GM23338 (cell line): Measurements from ENCODE around the gene ZNF592. TPM values are rescaled to one million over a fixed set of nuclear protein-coding genes. Genes with fewer than 3 reads are reported as not detected.

Experiments
- ATAC-seq: fragments of 200-7000 bp; cut with Tn5 transposase; 3 replicates; pipeline ENCODE4 v1.9.1; 2020
- DNase-seq: peaks from one replicate; pipeline ENCODE4 v3.0.0-alpha.2; 2015; ENCODE audit warnings: low spot score
- H2AFZ ChIP-seq: fragments of 200-600 bp; sonication (generic); 2 replicates; pipeline ENCODE4 v1.8.0; 2016; ENCODE audit warnings: antibody characterized with exemption, mild to moderate bottlenecking, moderate library complexity
- H3F3A ChIP-seq: fragments of 200-600 bp; sonication (generic); replicated peaks from 2 replicates; pipeline ENCODE4 v1.8.0; 2017; ENCODE audit warnings: antibody characterized with exemption, mixed run types, low read depth
- H3K27ac ChIP-seq: fragments of 200-600 bp; sonication (generic); 2 replicates; pipeline ENCODE4 v1.6.1; 2016; ENCODE audit warnings: low read depth
- H3K27me3 ChIP-seq: fragments of 200-600 bp; sonication (generic); 2 replicates; pipeline ENCODE4 v1.8.0; 2016; ENCODE audit warnings: mild to moderate bottlenecking, mixed run types, moderate library complexity; ENCODE audit not compliant: insufficient read depth
- H3K36me3 ChIP-seq: fragments of 200-600 bp; sonication (generic); 2 replicates; pipeline ENCODE4 v1.8.0; 2016; ENCODE audit warnings: mild to moderate bottlenecking; ENCODE audit not compliant: insufficient read depth
- H3K4me1 ChIP-seq: fragments of 200-600 bp; sonication (generic); 2 replicates; pipeline ENCODE4 v1.8.0; 2016; ENCODE audit warnings: mild to moderate bottlenecking, moderate library complexity; ENCODE audit not compliant: insufficient read depth
- H3K4me2 ChIP-seq: fragments of 200-600 bp; sonication (generic); 2 replicates; pipeline ENCODE4 v1.7.1; 2017; ENCODE audit warnings: mixed run types
- H3K4me3 ChIP-seq: fragments of 200-600 bp; sonication (generic); 2 replicates; pipeline ENCODE4 v1.6.1; 2016; ENCODE audit warnings: mixed run types
- H3K79me2 ChIP-seq: fragments of 200-600 bp; sonication (generic); replicated peaks from 2 replicates; pipeline ENCODE4 v1.8.0; 2017; ENCODE audit warnings: mild to moderate bottlenecking; ENCODE audit not compliant: insufficient read depth
- H3K9me2 ChIP-seq: fragments of 200-600 bp; sonication (generic); 2 replicates; pipeline ENCODE4 v1.8.0; 2017; ENCODE audit not compliant: insufficient read depth
- H4K20me1 ChIP-seq: fragments of 200-600 bp; sonication (generic); replicated peaks from 2 replicates; pipeline ENCODE4 v1.8.0; 2017; ENCODE audit warnings: mild to moderate bottlenecking; ENCODE audit not compliant: insufficient read depth
- H3K27ac Mint-ChIP-seq: 2 replicates; pipeline ENCODE4 v1.8.0; 2020; ENCODE audit warnings: inconsistent platforms, mild to moderate bottlenecking, moderate library complexity, mixed read lengths
- H3K27me3 Mint-ChIP-seq: 3 replicates; pipeline ENCODE4 v1.8.0; 2022; ENCODE audit warnings: low read depth, mild to moderate bottlenecking, moderate library complexity, mixed read lengths, inconsistent platforms; ENCODE audit not compliant: insufficient read depth, poor library complexity
- H3K36me3 Mint-ChIP-seq: 3 replicates; pipeline ENCODE4 v1.8.0; 2021; ENCODE audit warnings: low read depth, mild to moderate bottlenecking, inconsistent platforms, moderate library complexity, mixed read lengths
- H3K4me1 Mint-ChIP-seq: 3 replicates; pipeline ENCODE4 v1.8.0; 2020; ENCODE audit warnings: mild to moderate bottlenecking, inconsistent platforms, mixed read lengths
- H3K4me3 Mint-ChIP-seq: 3 replicates; pipeline ENCODE4 v1.8.0; 2021; ENCODE audit warnings: moderate library complexity, mild to moderate bottlenecking, inconsistent platforms, mixed read lengths
- H3K9me3 Mint-ChIP-seq: 3 replicates; pipeline ENCODE4 v1.8.0; 2020; ENCODE audit warnings: moderate library complexity, mild to moderate bottlenecking, inconsistent platforms, mixed read lengths
- CREB1 ChIP-seq: fragments of 250-450 bp; sonication (Bioruptor Pico); IDR thresholded peaks from 2 replicates; pipeline ENCODE4 v1.5.0; 2020; ENCODE audit warnings: low read depth, mild to moderate bottlenecking, moderate library complexity
- CTCF ChIP-seq, 2 experiments: fragments of 200-600 bp in 1 of 2; sonication (generic) in 1 of 2; conservative IDR thresholded peaks; 2 replicates each; pipeline versions ENCODE4 v1.5.1 to v1.6.1; 2016 to 2017; ENCODE audit warnings: antibody characterized with exemption in 2 of 2, low read depth in 2 of 2, mild to moderate bottlenecking in 2 of 2, moderate library complexity in 1 of 2
- ETS1 ChIP-seq: IDR thresholded peaks from 2 replicates; pipeline ENCODE4 v1.6.1; 2016; ENCODE audit warnings: antibody characterized with exemption
- EZH2 ChIP-seq: fragments of 200-600 bp; sonication (generic); IDR thresholded peaks from one replicate; pipeline ENCODE4 v1.8.0; 2017; ENCODE audit warnings: antibody characterized with exemption, mild to moderate bottlenecking, low read depth; ENCODE audit not compliant: unreplicated experiment
- EZH2phosphoT487 ChIP-seq: fragments of 200-600 bp; sonication (generic); IDR thresholded peaks from one replicate; pipeline ENCODE4 v1.8.1; 2018; ENCODE audit warnings: antibody characterized with exemption; ENCODE audit not compliant: unreplicated experiment
- JUNB ChIP-seq: IDR thresholded peaks from one replicate; pipeline ENCODE4 v1.6.1; 2016; ENCODE audit warnings: antibody characterized with exemption; ENCODE audit not compliant: unreplicated experiment
- NANOG ChIP-seq: IDR thresholded peaks from 2 replicates; pipeline ENCODE4 v1.6.1; 2016; ENCODE audit warnings: antibody characterized with exemption, borderline replicate concordance
- POLR2AphosphoS5 ChIP-seq: IDR thresholded peaks from 2 replicates; pipeline ENCODE4 v1.6.1; 2016; ENCODE audit warnings: antibody characterized with exemption, low read depth
- REST ChIP-seq: IDR thresholded peaks from one replicate; pipeline ENCODE4 v1.6.1; 2018; ENCODE audit warnings: antibody characterized with exemption; ENCODE audit not compliant: unreplicated experiment
- STAT1 ChIP-seq: IDR thresholded peaks from one replicate; pipeline ENCODE4 v1.6.1; 2016; ENCODE audit warnings: antibody characterized with exemption; ENCODE audit not compliant: unreplicated experiment
- ZNF114 ChIP-seq: fragments of 250-450 bp; sonication (Bioruptor Pico); IDR thresholded peaks from 2 replicates; pipeline ENCODE4 v1.5.0; 2020; ENCODE audit warnings: mild to moderate bottlenecking, moderate library complexity
- ZNF331 ChIP-seq: fragments of 250-450 bp; sonication (Bioruptor Pico); IDR thresholded peaks from 2 replicates; pipeline ENCODE4 v1.5.0; 2020; ENCODE audit warnings: low read depth, mild to moderate bottlenecking, moderate library complexity
- ZNF462 ChIP-seq: fragments of 250-450 bp; sonication (Bioruptor Pico); IDR thresholded peaks from 2 replicates; pipeline ENCODE4 v1.5.0; 2020; ENCODE audit warnings: mild to moderate bottlenecking, moderate library complexity
- polyA plus RNA-seq: library from polyadenylated mRNA; unstranded; fragments of >200 nt; fragmentation: Nextera tagmentation; extraction: Ambion mirVana; gene quantifications from 2 replicates; pipeline ENCODE4 v1.2.1, GENCODE V29; 2016
- total RNA-seq: library from RNA; depleted of rRNA; stranded (reverse); fragments of >200 nt; shearing (Covaris generic); gene quantifications from 2 replicates; pipeline ENCODE4 v1.2.3, GENCODE V29; 2014

Gene ZNF592
- total and polyA plus RNA-seq, 2 experiments from 2014 or later: 4.4 to 21.4 TPM

GRCh38 chr15:84752700-84753099, 4.3 kb downstream of the ZNF592 start:
- H3F3A ChIP-seq: peaks cover 18% of the 10 kb centered on the region
- H3K9me2 ChIP-seq: no peaks in the 10 kb centered on the region
- H3K36me3 ChIP-seq: no peaks in the 10 kb centered on the region
- H2AFZ ChIP-seq: no peak overlapping the region
- H3K4me3 ChIP-seq: no peak overlapping the region
- peaks cover 88% of the 10 kb centered on the region for H3K79me2 ChIP-seq
- peaks cover 25% of the 10 kb centered on the region for H3K4me1 ChIP-seq
- ATAC-seq: no peak
- peaks cover under 1% of the 10 kb centered on the region for H3K27me3 Mint-ChIP-seq
- H3K27me3 ChIP-seq: no peaks in the 10 kb centered on the region
- H3K27ac ChIP-seq: no peak overlapping the region
- no peak overlapping the region for H3K27ac Mint-ChIP-seq
- H3K4me3 Mint-ChIP-seq: no peak overlapping the region
- no peak overlapping the region for H3K4me2 ChIP-seq
- no peaks in the 10 kb centered on the region for H3K9me3 Mint-ChIP-seq
- H4K20me1 ChIP-seq: peaks cover 21% of the 10 kb centered on the region
- TF ChIP-seq CREB1 (CRISPR knock-in tag): no peak
- TF ChIP-seq ETS1: no peak
- TF ChIP-seq ZNF331: no peak
- TF ChIP-seq POLR2AphosphoS5: no peak
- no peak for TF ChIP-seq ZNF462 (CRISPR knock-in tag)
- TF ChIP-seq STAT1: no peak
- no peak for TF ChIP-seq ZNF114 (CRISPR knock-in tag)
- no peak for TF ChIP-seq CTCF (conservative IDR thresholded peaks at IDR 0.05; ENCODE audit: low read depth in 2 of 2)
- TF ChIP-seq REST: no peak
- no peak for TF ChIP-seq EZH2
- TF ChIP-seq NANOG: no peak
- TF ChIP-seq JUNB: no peak
- no peak for TF ChIP-seq EZH2phosphoT487
- H3K36me3 Mint-ChIP-seq: peaks cover 6% of the 10 kb centered on the region; the same call in 2 of the 3 replicates
- no peak for DNase-seq
- H3K4me1 Mint-ChIP-seq: peaks cover 34% of the 10 kb centered on the region
